Fibroblast of peridontal ligament (primary cell): ENCODE results near the gene HGD.
"Not testable (repeated sequence)": the region's sequence is repeated elsewhere in the genome, so short reads cannot be mapped to it uniquely, and the experiment has no call there.

Experiments used
- DNase-seq: peaks from one replicate; pipeline ENCODE4 v3.0.0-alpha.2; 2010; ENCODE audit errors: extremely low read depth

The HGD gene

GRCh38 chr3:120682095-120682681, at the start of gene HGD:
Gene HGD, minus strand, starts transcription at chr3:120682239. Its CDS starts 128 bp downstream, at chr3:120682111.
- no peak for DNase-seq

DNA sequence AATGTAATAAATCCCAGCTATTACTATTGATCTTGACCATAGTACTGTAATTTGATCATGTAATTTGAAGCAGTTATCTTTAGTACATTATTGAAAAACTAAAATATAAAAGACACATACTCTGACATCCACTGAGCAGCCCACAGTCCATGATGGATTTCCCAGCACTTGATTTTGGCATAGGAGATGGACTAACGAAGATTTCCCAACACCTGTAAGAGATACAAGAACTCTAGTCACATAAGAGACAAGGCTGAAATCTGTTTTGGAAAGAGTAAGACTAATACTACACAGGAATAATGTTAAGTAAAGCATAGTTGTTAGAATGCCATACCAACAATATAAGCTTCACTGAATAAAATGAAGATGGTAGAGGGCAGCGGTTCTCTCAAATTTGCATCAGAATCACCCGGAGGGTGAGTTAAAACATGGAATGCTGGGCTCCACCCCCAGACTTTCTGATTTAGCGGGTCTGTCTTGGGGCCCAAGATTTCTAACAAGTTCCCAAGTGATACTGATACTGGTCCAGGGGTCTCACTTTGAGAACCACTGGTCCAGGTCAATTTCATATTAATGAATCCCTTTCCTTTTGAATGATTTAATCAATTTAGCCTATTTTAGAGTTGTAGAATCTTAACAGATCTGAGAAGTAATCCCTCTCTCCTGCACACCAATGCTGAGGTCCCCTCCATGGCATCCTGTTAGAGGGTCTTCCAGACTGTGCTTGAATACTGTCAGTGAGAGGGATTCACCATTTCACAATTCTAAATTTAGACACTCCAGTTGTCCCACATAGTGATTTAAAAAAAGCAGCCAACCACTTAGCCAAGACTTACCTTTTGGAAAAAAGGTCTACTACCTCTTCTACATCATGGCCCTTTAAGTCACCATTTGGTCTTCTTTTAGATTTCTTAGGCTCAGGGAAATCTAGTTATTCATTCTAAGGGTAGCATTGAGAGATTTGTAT, 48.8 kb upstream of the HGD start:
- no peak for DNase-seq

DNA sequence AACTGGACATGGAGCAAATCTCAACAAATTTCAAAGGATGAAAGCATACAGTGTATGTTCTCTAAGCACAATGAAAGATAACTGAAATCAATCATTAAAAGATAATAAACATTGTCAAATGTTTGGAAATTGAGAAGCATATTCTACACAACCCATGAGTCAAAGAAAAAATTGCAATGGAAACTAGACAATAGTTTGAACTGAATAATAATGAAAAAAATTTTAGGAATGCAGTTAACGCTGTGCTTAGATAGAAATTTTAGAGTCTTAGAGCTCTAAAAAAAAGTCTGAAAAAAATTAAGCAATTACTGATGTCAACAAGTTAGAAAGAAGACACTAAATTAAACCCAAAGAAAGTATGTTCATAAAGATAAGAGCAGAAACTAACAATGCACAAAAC, 44.8 kb upstream of the HGD start:
- DNase-seq: peak; percentile 8

DNA sequence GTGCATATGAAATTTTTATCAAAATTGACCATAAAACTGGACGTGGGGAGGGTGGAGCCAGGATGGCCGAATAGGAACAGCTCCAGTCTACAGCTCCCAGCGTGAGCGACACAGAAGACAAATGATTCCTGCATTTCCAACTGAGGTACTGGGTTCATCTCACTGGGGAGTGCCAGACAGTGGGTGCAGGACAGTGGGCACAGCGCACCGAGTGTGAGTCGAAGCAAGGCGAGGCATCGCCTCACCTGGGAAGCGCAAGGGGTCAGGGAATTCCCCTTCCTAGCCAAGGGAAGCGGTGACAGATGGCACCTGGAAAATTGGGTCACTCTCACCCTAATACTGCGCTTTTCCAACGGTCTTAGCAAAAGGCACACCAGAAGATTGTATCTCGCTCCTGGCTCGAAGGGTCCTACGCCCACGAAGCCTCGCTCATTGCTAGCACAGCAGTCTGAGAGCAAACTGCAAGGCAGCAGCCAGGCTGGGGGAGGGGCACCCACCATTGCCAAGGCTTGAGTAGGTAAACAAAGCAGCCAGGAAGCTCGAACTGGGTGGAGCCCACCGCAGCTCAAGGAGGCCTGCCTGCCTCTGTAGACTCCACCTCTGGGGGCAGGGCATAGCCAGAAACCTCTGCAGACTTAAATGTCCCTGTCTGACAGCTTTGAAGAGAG, 37.3 kb upstream of the HGD start:
- DNase-seq: not testable (repeated sequence)

DNA sequence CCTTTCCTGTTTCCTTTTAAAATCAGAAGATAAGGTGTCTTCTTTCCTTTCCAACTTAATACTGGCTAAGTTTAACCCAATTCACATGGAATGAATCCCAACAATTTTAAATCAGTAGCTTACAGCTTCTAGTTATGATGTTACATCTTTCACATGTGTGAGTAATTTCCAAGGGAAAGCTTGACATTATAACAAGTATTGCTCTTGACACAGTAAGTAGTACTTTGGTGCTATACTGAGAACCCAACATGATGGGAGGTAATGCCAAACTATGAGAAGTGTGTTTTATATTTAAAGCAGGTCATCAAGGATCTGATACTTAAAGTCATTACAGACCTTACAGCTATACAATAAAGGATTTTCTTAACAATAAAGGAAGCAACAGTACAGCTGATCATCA, 31.2 kb upstream of the HGD start:
- DNase-seq: peak; percentile 13

GRCh38 chr3:120710369-120710768, 28.3 kb upstream of the HGD start:
- DNase-seq: no peak

- DNase-seq: no peak
These were observed 26.4 kb upstream of the HGD start for GRCh38 chr3:120708408-120708807.

GRCh38 chr3:120706950-120707349, 24.9 kb upstream of the HGD start:
- DNase-seq: no peak

DNA sequence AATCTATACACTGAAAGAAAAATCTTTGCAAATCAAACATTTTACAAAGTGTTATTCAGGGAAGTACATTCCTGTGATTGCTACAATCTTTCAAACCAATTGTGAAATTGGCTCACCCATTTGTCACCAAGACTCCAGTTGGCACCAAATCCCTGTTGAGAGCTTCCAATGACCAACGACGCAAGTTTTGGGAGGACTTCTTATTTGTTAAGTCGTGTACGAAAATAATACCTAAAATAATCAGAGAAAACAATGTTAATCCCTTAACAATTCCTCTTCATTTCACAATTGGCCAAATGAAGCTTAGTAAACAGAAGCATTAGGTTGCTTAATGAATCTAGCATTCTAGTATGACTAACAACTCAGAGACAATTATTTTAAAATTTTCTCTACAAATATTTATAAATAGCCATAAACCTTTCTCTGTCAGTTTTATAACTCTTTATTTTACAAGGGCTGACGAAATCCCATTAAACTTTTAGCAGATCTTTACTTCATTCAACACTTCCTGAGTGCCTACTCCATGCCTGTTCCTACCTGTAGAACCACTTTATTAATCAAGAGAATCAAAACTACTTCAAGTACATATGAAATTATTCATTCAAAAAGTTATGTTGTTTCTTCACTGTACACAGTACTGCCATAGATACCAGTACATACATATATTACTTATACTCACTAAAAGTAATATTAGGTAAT, 24.0 kb upstream of the HGD start:
- DNase-seq: no peak

DNA sequence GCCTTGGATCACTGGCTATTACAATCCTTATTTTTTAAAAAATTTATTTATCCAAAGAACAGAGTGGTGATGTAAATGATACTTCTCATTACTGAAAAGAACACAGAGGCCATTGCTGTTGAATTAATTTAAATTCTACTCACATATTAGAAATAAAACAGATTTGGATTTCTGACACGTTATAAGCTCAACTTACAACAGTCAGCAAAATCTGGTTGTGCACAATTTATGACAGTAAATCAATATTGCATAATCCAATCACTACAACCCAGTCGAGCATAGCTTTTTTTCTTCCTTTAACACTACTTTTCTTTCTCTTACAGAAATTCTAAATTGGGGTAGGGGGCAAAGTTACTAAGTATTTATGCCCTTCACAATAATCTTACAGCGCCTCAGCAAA, 17.3 kb upstream of the HGD start:
- DNase-seq: no peak

DNA sequence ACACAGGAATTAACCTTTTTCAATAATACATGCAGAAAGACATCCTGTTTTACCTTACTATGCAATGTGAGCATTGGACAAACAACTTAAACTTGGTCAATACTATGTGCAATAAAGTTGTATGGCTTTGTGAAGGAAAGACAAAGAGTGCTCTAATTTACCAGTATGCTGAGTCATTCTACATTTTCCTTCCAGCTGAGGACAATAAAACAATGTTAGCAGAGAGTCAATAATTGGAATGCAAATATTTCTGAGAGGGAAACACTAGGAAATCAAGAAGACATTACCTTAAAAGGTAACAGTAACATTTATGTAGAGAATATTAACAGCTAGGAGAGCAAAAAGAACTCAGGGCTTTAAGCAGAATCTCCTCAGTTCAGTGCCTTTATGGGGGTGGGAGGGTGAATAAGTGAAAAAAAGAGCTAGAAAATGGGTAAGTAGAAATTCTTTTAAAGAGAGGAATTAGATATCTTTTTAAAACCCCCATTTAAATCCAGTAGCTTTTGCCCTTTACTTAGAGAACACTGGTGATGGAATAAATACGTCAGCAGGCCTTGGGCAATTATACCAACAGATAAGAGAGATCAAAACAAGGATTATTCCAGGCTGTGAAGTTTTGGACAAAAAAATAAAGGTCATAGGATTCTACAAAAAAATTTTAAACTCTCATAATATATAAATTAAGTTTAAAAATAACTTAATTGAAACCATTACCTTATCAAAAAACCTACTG, 11.6 kb upstream of the HGD start:
- peak; percentile 78 for DNase-seq

GRCh38 chr3:120689395-120689794, 7.4 kb upstream of the HGD start:
- no peak for DNase-seq

DNA sequence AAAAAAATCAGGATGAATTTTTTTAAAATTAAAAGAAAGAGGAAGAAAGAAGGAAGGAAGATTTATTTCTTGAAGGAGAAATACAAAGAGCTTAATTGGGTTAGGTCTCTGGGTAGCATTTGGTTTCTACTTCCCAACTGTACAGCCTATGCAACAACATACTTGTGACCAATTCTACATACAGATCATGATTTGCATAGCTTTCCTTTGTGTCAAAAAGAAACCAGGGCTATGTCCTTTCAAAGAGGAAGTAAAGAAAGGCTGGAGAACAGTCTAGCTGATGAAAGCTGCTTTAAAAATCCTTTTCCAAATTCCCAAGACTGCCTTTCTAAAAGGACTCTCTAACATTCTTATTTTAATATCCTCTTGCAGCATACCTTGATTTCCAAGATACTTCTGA, 6.1 kb upstream of the HGD start:
- peak; percentile 86 for DNase-seq

- no peak for DNase-seq
These were observed 3.4 kb upstream of the HGD start for GRCh38 chr3:120685411-120685810.

DNA sequence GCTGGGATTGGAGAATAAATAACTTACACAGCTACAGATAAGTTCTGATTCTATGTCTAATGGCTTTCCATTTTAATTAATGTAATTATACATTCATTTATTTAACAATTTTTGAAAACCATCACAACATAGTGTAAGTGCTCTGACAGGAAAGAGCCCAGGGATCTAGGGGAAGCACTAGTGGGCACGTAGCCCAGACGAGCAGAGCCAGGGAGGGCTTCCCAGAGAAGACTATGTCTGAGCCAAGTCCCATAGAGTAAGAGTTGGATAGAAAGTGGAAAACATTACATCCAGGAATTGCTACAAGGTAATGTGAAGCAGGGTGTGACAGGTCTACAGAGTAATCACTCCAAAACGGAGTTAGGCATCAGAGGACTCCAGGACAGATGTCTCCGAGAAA, 2.9 kb upstream of the HGD start:
- no peak for DNase-seq

- DNase-seq: no peak
These were observed 1.7 kb upstream of the HGD start for GRCh38 chr3:120683671-120684301.

GRCh38 chr3:120683213-120683612, 1.2 kb upstream of the HGD start:
- DNase-seq: no peak

GRCh38 chr3:120681506-120682038, 467 bp downstream of the HGD start:
- no peak for DNase-seq

DNA sequence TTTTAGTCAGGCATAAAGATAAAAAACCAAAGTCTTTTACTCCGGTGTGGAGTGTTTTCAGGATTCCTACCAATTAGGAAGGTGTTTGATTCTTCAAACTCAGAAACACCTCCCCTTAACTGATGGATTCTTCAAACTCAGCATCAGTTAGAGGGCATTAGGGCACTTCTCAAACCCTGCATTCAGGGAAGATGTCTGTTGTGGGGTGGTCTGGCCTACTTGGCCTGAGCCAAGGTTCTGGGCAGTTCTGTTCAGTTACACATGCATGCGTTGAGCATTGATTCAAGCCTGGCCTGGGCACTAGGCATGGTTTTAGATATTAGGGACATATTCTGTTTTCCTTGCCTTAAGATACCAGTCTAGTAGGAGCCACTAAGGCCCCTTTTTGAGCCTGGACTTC, 1.0 kb downstream of the HGD start:
- DNase-seq: no peak

DNA sequence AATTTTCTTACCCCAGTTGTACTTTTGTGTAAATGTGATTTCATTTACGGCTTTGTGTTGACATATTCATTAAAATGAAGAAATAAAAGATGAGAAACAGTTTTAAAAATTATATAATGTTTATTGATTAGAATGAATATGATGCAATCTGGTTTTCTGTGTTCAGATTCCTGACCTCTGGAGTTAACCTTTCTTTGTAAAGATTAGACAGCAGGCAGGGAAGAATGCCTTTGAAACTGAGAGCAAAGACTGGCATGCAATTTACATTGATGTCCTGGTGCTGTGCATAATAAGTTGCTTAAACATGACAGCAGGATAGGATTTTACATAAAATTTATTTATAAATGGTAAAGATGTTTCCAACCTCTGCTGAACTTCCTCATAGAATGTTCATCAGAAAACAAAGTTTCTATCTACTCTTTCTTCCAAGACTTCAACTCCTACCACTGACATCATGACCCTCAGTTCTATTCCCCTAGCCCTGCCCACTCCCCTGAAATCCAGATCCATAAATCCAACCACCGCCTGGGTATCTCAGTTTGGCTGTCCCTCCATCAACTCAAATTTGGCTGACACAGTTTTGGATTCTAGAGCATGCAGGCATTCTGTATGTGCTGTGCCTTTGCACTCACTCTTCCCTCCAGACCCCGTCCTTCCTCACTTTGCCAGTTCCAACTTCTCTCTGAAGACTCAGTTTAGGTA, 1.7 kb downstream of the HGD start:
- no peak for DNase-seq
